T47D (cell line): ENCODE results near the gene AGAP3.

Experiments used
- DNase-seq, 2 experiments: peaks; one replicate each; pipeline versions ENCODE4 v3.0.0 to v3.0.0-alpha.2; 2011 to 2012; ENCODE audit warnings: low read depth in 1 of 2, low spot score in 1 of 2
- JUND ChIP-seq: IDR thresholded peaks from 2 replicates; pipeline ENCODE4 v1.6.1; 2012; ENCODE audit warnings: low read depth
- in situ Hi-C: cut with HindIII; loops from 2 replicates; pipeline ENCODE4 v1.10.0; 2016; ENCODE audit warnings: low sequenced_read_pairs, low pct_unique_long_range_greater_than_20kb

The AGAP3 gene

DNA sequence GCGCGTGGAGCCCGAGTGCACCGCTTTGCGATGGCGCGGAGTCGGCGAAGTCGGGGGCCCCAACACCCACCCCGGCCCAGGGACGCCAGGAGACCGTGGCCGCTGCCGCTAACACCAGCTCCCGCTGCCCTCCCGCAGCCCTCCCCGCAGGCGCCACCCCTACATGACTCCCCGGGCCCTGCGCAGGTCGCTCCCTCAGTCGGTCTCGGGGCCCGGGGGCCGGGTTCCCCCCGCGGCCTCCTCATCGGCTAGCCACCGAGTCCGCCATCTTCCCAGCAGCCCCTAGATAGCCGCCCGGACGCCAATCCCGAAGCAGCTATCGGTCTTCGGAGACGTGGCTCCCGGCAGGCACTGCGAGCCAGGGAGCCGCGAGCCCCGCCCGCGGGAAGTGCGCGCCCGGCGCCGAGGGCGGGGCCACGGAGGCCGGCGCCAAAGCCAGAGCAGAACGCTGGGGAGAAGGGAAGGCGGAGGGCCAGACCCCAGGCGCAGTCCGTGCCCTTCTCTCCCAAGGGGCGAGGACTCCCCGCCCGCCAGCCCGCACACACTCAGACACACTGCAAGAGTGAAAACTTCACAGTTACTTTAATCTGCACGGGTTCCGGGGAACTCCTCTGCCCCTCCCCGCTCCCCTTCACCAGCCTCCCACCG lies 5.6 kb upstream of the AGAP3 start, which contains the start of gene FASTK:
Gene FASTK, minus strand, starts transcription at position 288 of the 648 bp plus-strand sequence. Its CDS starts 43 bp downstream, at position 245.
- TF ChIP-seq JUND: no peak
- DNase-seq: peak; percentile 89 to 90
- in situ Hi-C loops: no loop called here

- DNase-seq: no peak
- in situ Hi-C loops: no loop called here
- no peak for TF ChIP-seq JUND
Measured at GRCh38 chr7:151081170-151082101, 4.8 kb upstream of the AGAP3 start.

- no peak for DNase-seq
Measured at GRCh38 chr7:151082141-151083070, 3.9 kb upstream of the AGAP3 start.

GRCh38 chr7:151083071-151083823 lies 3.0 kb upstream of the AGAP3 start, which contains the start of gene TMUB1:
Gene TMUB1, minus strand, starts transcription at chr7:151083493. Its CDS starts 930 bp downstream, at chr7:151082563.
- in situ Hi-C loops: no loop called here
- peak in 1 of 2 experiments; percentile 69 for DNase-seq

More at GRCh38 chr7:151082141-151083070, 3.9 kb upstream of the AGAP3 start:
- in situ Hi-C loops: no loop called here
- no peak for TF ChIP-seq JUND

GRCh38 chr7:151083824-151084160 lies 2.5 kb upstream of the AGAP3 start:
- no peak for DNase-seq
- in situ Hi-C loops: no loop called here
- TF ChIP-seq JUND: no peak

More at GRCh38 chr7:151083071-151083823, 3.0 kb upstream of the AGAP3 start, which contains the start of gene TMUB1:
- TF ChIP-seq JUND: no peak

DNA sequence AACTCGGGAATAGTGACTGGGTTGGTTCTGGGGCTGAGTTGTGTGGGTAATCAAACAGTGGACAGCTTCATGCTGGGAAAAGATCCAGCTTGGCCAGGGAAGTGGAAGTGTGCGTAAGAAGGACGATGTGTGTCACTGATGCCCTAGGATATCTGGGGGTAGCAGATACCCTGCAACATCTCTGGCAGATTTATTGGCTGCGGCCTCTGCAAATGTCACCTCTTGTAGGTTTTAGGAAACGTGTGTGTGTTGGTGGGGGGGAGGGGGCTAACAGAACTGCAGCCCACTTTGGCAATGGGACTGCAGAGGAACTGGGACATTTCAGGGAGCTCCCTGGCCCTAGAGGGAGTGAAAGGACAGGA lies 965 bp upstream of the AGAP3 start:
- no peak for TF ChIP-seq JUND
- DNase-seq: no peak
- in situ Hi-C loops: no loop called here

DNA sequence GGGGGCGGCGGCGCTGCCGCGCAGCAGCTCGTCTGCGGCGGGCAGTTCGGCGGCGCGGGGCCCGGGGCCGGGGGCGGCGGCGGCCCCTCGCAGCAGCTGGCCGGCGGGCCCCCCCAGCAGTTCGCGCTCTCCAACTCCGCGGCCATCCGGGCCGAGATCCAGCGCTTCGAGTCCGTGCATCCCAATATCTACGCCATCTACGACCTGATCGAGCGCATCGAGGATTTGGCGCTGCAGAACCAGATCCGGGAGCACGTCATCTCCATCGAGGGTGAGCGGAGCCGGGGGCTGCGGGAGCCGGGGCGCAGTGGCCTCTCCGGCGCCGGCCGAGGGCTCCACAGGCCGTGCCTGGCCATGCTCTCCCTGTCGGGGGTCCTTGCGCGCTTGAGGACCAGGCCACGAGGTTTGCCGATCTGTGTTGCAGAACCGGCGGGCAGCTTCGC lies 548 bp downstream of the AGAP3 start:
- no peak for TF ChIP-seq JUND
- no peak for DNase-seq
- in situ Hi-C loops: no loop called here

DNA sequence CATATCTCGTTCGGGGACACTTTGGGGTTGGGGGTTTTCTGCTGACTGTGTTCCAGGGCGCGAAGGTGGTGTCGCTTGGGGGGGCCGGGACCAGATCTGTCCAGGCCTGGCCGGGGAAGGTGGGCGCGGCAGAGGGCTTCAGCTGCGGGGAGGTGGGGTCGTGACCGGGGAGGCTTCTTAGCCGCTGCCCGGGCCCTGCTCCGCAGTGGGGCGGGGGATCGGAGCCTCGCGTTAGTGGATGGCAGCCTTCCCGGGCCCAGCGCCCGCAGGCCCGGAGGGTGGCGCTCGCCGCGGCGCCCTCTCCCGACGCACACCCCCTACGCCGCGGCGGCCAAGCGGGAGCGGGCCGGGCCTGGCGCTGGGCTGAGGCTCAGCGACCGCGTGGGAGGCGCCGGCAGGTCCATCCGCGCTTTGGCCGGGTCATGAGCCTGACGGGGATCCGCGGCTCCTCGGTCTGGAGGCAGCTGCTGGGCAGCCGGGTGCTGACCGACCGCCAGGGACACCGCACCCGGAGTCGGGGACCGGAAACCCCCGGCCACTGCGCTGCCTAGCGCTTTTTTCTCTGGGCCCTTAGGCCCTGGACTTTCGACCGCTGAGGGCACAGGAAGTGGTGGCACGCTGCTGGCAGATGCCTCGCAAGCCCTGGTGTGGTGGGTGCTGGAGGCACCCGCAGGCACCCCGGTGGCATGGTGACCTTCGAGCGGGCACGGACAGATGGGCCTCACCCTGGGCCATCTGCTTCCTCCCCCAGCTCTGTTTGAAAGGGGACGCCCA lies 1.2 kb downstream of the AGAP3 start:
- peak; percentile 45 to 56 for DNase-seq
- TF ChIP-seq JUND: no peak
- in situ Hi-C loops: no loop called here

DNA sequence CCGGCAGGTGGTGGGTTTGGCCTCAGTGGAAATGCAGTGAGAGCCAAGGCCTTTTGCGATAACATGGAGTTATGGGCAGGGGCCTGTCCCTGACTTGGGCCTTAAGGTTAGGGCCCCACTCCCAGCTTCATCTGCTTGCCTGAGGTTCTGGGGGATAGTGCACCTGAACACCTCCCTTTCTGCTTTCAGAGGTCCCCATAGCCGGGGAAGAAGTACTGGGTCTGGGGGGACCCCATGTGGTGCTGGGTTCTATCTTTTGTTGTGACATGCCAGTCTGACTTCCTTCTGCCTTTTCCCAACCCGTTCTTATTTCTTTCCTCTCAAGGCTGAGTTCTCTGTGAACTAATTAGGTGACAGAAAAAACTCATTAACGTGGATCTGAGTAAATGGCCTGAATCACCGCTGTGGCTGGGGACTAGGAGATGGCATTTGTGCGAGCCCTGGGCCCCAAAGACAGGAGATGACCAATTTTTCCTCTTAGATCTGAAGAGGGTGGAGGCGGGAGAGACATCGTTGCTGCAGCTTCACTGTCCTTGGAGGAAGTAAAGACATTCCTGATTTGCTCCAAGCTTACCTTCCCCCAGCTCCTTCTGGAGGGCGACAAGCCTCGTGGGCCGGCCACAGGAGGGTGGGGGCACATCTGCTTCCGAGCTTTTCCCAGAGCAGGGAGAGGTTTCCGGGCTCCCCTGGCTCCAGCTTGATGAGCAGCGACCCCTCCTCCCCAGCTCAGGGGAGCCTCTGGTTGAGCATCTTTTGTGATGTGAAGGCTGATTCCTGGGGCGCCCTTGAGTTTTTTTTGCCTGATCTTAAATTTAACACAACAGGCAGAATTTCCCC lies 2.0 kb downstream of the AGAP3 start:
- DNase-seq: no peak
- no peak for TF ChIP-seq JUND
- in situ Hi-C loops: no loop called here
